Breast epithelium (tissue), 4 donors: Measurements from ENCODE around the gene PPP1R1A. TPM values are rescaled to one million over a fixed set of nuclear protein-coding genes. Genes with fewer than 3 reads are reported as not detected.

ENCODE experiments used
- DNase-seq, 2 donors: peaks; one replicate each; pipeline ENCODE4 v3.0.0-alpha.2; 2019; ENCODE audit warnings: low spot score in 2 of 2
- H3K27ac ChIP-seq, 2 donors: fragments of 200-600 bp; sonication (generic) in 1 of 2; one replicate each; pipeline ENCODE4 v1.5.1; 2016 to 2019; ENCODE audit warnings: mild to moderate bottlenecking in 1 of 2
- H3K27me3 ChIP-seq, 2 donors: fragments of 200-600 bp; sonication (generic) in 1 of 2; one replicate each; pipeline versions ENCODE4 v1.5.1 to v1.6.0; 2017 to 2019; ENCODE audit warnings: control low read depth in 1 of 2, mild to moderate bottlenecking in 1 of 2
- H3K36me3 ChIP-seq: fragments of 200-600 bp; one replicate; pipeline ENCODE4 v1.5.1; 2019
- H3K4me1 ChIP-seq, 2 donors: fragments of 200-600 bp; sonication (generic); one replicate each; pipeline ENCODE4 v1.5.1; 2016 to 2019; ENCODE audit warnings: control low read depth in 1 of 2
- H3K4me3 ChIP-seq, 3 donors: fragments of 200-600 bp; sonication (generic); 1 replicate in 2 of 3; 2 replicates in 1 of 3; pipeline ENCODE4 v1.5.1; 2016 to 2019; ENCODE audit warnings: mild to moderate bottlenecking in 3 of 3, moderate library complexity in 2 of 3
- H3K9me3 ChIP-seq, 2 donors: fragments of 200-600 bp; sonication (generic) in 1 of 2; one replicate each; pipeline ENCODE4 v1.5.1; 2016 to 2019; ENCODE audit warnings: control low read depth in 1 of 2
- POLR2A ChIP-seq: fragments of 450-650 bp; IDR thresholded peaks from one replicate; pipeline ENCODE4 v1.6.1; 2016; ENCODE audit warnings: antibody characterized with exemption, mild to moderate bottlenecking, moderate library complexity
- POLR2AphosphoS5 ChIP-seq, 3 donors: sonication (generic); formaldehyde crosslinking; IDR thresholded peaks; one replicate each; pipeline ENCODE4 v1.6.1; 2017; ENCODE audit warnings: antibody characterized with exemption in 3 of 3
- intact Hi-C: fragments of 100-400 bp; cut with DNase I; formaldehyde crosslinking; loops from one replicate; pipeline ENCODE4 v1.15.1; 2023; ENCODE audit warnings: low total_unique reads
- total RNA-seq, 3 donors: library from RNA; depleted of rRNA; stranded (reverse); fragments of >200 nt; gene quantifications; one replicate each; pipeline ENCODE4 v1.1.0, GENCODE V29; 2016
- TF ChIP-seq, protein P1 (sequence below), 3 donors: fragments of 450-650 bp; IDR thresholded peaks; one replicate each; pipeline ENCODE4 v1.5.1; 2016 to 2017; ENCODE audit warnings: antibody characterized with exemption in 3 of 3, mild to moderate bottlenecking in 3 of 3, moderate library complexity in 3 of 3

The PPP1R1A gene
- total RNA-seq, 3 donors from 2014 or later: 21.6 to 316 (median 29.7) TPM

DNA sequence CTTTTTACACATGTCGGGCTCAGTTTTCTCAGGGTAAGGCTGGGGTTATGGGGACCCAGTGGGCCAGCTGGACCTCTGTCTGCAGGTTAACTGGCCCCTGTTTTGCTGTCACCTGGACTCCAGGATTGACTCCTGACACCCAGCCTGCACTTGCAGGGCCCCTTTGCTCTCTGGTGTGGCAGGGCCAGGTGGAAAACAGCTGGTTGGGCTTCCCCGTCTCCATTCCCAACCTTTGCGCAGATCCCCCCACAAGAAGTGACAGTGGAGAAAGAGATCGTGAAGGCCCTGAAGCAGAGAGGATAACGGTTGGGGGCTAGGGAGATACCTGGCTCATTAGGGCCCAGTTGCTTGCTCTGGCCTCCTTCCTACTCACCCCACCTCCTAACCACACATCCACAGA is 1.5 kb upstream of the PPP1R1A start:
- Histone ChIP-seq H3K27ac (no peak overlapping the region), H3K4me1 (peaks cover 0 to 4% of the 10 kb centered on the region in 2 donors), H3K4me3 (no peak overlapping the region), H3K27me3 (no peaks in the 10 kb centered on the region), H3K36me3 (no peaks in the 10 kb centered on the region), H3K9me3 (no peaks in the 10 kb centered on the region)
- TF ChIP-seq, protein P1, sequence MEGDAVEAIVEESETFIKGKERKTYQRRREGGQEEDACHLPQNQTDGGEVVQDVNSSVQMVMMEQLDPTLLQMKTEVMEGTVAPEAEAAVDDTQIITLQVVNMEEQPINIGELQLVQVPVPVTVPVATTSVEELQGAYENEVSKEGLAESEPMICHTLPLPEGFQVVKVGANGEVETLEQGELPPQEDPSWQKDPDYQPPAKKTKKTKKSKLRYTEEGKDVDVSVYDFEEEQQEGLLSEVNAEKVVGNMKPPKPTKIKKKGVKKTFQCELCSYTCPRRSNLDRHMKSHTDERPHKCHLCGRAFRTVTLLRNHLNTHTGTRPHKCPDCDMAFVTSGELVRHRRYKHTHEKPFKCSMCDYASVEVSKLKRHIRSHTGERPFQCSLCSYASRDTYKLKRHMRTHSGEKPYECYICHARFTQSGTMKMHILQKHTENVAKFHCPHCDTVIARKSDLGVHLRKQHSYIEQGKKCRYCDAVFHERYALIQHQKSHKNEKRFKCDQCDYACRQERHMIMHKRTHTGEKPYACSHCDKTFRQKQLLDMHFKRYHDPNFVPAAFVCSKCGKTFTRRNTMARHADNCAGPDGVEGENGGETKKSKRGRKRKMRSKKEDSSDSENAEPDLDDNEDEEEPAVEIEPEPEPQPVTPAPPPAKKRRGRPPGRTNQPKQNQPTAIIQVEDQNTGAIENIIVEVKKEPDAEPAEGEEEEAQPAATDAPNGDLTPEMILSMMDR (IDR thresholded peaks at IDR 0.05): no peak
- no peak for TF ChIP-seq POLR2AphosphoS5 (IDR thresholded peaks at IDR 0.05)
- no peak for TF ChIP-seq POLR2A
- intact Hi-C loops: no loop called here
- no peak for DNase-seq

DNA sequence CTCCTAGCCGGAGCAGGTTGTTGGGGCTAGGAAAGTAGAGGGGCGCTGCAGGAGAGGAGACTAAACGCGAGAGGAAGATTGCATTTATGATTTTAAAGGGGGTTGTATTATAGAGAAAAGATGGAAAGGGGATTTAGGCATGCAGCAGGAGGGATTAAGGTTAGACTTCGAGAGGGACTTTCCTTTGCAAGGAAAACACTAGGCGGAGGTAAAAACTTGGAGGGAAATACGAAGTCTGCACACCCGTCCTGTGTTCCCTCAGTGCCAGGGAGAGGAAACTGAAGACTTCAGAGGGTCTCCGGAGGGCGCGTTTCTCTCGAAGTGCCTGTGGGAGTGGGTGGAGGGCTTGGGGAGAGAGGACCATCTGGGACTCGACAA is 420 bp upstream of the PPP1R1A start:
- no peak for DNase-seq
- Histone ChIP-seq H3K27me3 (no peaks in the 10 kb centered on the region), H3K27ac (no peak overlapping the region), H3K9me3 (no peaks in the 10 kb centered on the region), H3K4me1 (peaks cover 0 to 4% of the 10 kb centered on the region in 2 donors), H3K4me3 (peak overlapping the region; percentile 42 to 71 (median 60)), H3K36me3 (no peaks in the 10 kb centered on the region)
- TF ChIP-seq POLR2A (no peak), POLR2AphosphoS5 (IDR thresholded peaks at IDR 0.05) (no peak)
- TF ChIP-seq, protein P1 (IDR thresholded peaks at IDR 0.05): no peak
- intact Hi-C loops: no loop called here

DNA sequence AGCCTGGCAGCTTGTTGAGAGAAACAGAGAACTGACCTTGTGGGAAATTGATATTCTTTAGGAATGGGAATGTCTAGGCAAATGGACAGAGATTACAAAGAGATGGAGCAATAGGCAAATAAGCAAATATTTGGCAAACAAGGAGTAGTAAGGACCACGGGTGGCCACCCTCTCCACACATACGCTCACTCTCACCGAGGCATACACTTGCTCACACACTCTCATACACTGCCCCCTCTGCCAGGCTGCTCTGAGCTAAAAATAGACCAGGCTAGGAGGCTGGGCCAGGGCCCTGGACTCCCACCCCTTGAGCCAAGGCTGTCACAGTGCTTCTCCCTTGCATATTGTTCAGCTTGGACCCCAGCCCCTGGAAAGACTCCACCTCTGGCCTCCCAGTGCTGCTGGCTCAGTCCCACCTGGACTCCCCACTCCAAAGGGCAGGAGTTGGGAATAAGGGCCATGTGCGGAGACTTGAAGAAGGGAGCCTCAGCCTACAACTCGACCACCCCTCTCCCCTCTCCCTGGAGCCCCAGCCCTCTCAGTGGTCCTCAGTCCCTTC is 1.1 kb downstream of the PPP1R1A start:
- H3K4me3 ChIP-seq: peak overlapping the region; percentile 42 to 71 (median 60)
- H3K27ac ChIP-seq: no peak overlapping the region
- H3K27me3 ChIP-seq: no peaks in the 10 kb centered on the region
- H3K9me3 ChIP-seq: no peaks in the 10 kb centered on the region
- DNase-seq: no peak
- peaks cover 0 to 4% of the 10 kb centered on the region in 2 donors for H3K4me1 ChIP-seq
- H3K36me3 ChIP-seq: no peaks in the 10 kb centered on the region
- intact Hi-C loops: no loop called here
- TF ChIP-seq POLR2A: no peak
- TF ChIP-seq, protein P1 (IDR thresholded peaks at IDR 0.05): no peak
- TF ChIP-seq POLR2AphosphoS5 (IDR thresholded peaks at IDR 0.05): no peak

DNA sequence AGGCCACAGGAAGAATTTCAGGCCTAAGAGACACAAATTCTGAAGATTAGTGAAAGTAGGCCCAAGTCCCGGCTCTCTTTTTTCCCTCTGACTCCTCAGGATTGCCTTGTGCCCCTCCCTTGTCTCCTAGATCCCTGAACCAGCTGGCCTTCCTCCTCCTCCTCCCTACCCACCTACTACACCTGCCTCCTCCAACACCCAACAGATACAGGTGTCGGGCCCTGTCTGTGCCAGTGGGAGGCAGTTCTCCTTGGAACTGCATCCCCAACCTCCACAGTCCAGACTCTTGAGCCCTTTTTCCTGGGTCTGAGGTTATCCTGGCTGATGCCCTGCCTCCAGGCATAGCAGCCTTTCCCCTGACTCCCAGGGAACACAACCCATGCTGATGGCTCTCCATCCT is 1.8 kb downstream of the PPP1R1A start:
- H3K27me3 ChIP-seq: no peaks in the 10 kb centered on the region
- H3K36me3 ChIP-seq: no peaks in the 10 kb centered on the region
- H3K27ac ChIP-seq: no peak overlapping the region
- intact Hi-C loops: no loop called here
- DNase-seq: no peak
- no peaks in the 10 kb centered on the region for H3K9me3 ChIP-seq
- TF ChIP-seq POLR2A (no peak), POLR2AphosphoS5 (IDR thresholded peaks at IDR 0.05) (no peak)
- TF ChIP-seq, protein P1 (IDR thresholded peaks at IDR 0.05): no peak
- no peak overlapping the region for H3K4me3 ChIP-seq
- H3K4me1 ChIP-seq: peaks cover 0 to 4% of the 10 kb centered on the region in 2 donors

DNA sequence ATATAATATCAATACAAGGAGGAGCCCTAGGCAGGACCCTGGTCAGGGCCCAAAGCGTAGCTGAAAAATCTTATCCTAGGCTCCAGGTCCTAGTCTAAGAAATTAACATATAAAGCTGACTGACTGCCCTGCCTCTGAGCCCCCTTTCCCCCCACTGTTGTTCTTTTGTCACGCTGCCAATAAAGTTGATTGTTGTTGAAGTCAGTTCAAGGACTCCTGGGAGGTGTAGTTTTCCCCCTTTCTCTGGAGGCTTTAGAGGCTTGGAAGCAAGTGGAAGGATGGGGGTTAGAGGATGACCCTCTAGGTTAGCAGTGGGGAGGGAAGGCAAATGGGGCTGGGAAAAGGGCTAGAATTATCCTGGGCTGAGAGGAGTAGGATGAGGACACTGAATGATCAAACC is 3.2 kb downstream of the PPP1R1A start:
- no peak for DNase-seq
- Histone ChIP-seq H3K4me1 (peaks cover 0 to 4% of the 10 kb centered on the region in 2 donors), H3K36me3 (no peaks in the 10 kb centered on the region), H3K4me3 (no peak overlapping the region), H3K27me3 (no peaks in the 10 kb centered on the region), H3K27ac (no peak overlapping the region), H3K9me3 (no peaks in the 10 kb centered on the region)
- intact Hi-C loops: no loop called here
- TF ChIP-seq POLR2AphosphoS5 (IDR thresholded peaks at IDR 0.05) (no peak), POLR2A (no peak)
- TF ChIP-seq, protein P1 (IDR thresholded peaks at IDR 0.05): no peak
